CD4-positive, alpha-beta T cell (primary cell): Measurements from ENCODE around the gene BFAR. TPM values are rescaled to one million over a fixed set of nuclear protein-coding genes. Genes with fewer than 3 reads are reported as not detected.

Experiments used
- ATAC-seq: fragments of 200-7000 bp; cut with Tn5 transposase; one replicate; pipeline ENCODE4 v1.10.0; 2022; ENCODE audit warnings: mild to moderate bottlenecking; ENCODE audit not compliant: poor library complexity
- CTCF ChIA-PET: fragments of 350-600 bp; sonication (Branson Sonifier 250); formaldehyde crosslinking; loops from one replicate; lab custom pipeline; 2021; ENCODE audit warnings: antibody characterized with exemption, inconsistent platforms; lab: Charles Lee
- POLR2A ChIA-PET: fragments of 350-600 bp; sonication (Branson Sonifier 250); formaldehyde crosslinking; loops from one replicate; lab custom pipeline; 2021; ENCODE audit warnings: antibody characterized with exemption, inconsistent platforms; lab: Charles Lee
- DNase-seq, 14 experiments: peaks; one replicate each; pipeline ENCODE4 v3.0.0-alpha.2; 2013 to 2020; ENCODE audit warnings: mixed read lengths in 2 of 14
- H3K27ac ChIP-seq, 2 donors: one replicate each; pipeline versions ENCODE4 v1.5.1 to v1.7.0; 2013; ENCODE audit warnings: low read length in 2 of 2, low read depth in 1 of 2, mild to moderate bottlenecking in 1 of 2
- H3K27me3 ChIP-seq, 2 experiments: 1 replicate in 1 of 2; 2 replicates in 1 of 2; pipeline versions ENCODE4 v1.6.1 to v1.7.0; 2013; ENCODE audit warnings: low read length in 2 of 2, control low read depth in 1 of 2, mild to moderate bottlenecking in 1 of 2, moderate library complexity in 1 of 2; ENCODE audit not compliant: insufficient read depth in 2 of 2, control insufficient read depth in 1 of 2
- H3K36me3 ChIP-seq: one replicate; pipeline ENCODE4 v1.6.1; 2013; ENCODE audit warnings: low read length, control low read depth; ENCODE audit not compliant: insufficient read depth
- H3K4me1 ChIP-seq: one replicate; pipeline ENCODE4 v1.6.1; 2013; ENCODE audit warnings: low read length, control low read depth; ENCODE audit not compliant: insufficient read depth
- H3K4me3 ChIP-seq: one replicate; pipeline ENCODE4 v1.5.1; 2013; ENCODE audit warnings: mild to moderate bottlenecking, low read length, moderate library complexity
- H3K9me3 ChIP-seq, 2 experiments: 1 replicate in 1 of 2; 2 replicates in 1 of 2; pipeline versions ENCODE4 v1.6.1 to v1.7.0; 2013; ENCODE audit warnings: low read length in 2 of 2, mild to moderate bottlenecking in 2 of 2, control low read depth in 1 of 2, moderate library complexity in 1 of 2; ENCODE audit not compliant: control insufficient read depth in 1 of 2, insufficient read depth in 1 of 2
- H3K27ac Mint-ChIP-seq: one replicate; pipeline ENCODE4 v1.8.0; 2020; ENCODE audit warnings: mixed read lengths
- H3K27me3 Mint-ChIP-seq: one replicate; pipeline ENCODE4 v1.8.0; 2021; ENCODE audit warnings: mixed read lengths
- H3K36me3 Mint-ChIP-seq: one replicate; pipeline ENCODE4 v1.8.0; 2021; ENCODE audit warnings: low read depth, mixed read lengths
- H3K4me1 Mint-ChIP-seq: one replicate; pipeline ENCODE4 v1.8.0; 2021; ENCODE audit warnings: low read depth, mixed read lengths
- H3K4me3 Mint-ChIP-seq: one replicate; pipeline ENCODE4 v1.8.0; 2020; ENCODE audit warnings: mild to moderate bottlenecking, mixed read lengths
- H3K9me3 Mint-ChIP-seq: one replicate; pipeline ENCODE4 v1.8.0; 2020; ENCODE audit warnings: mixed read lengths
- intact Hi-C, 2 experiments: fragments of 100-400 bp; cut with DNase I in 1 of 2; cut with micrococcal nuclease in 1 of 2; formaldehyde crosslinking; loops; one replicate each; pipeline versions ENCODE4 v1.15.1 to v1.9.0; 2023 to 2025; cut with DNase I, micrococcal nuclease
- polyA plus RNA-seq, 2 donors: library from polyadenylated mRNA; unstranded; fragments of 120-200 nt; gene quantifications; one replicate each; pipeline ENCODE4 v1.2.1, GENCODE V29; 2013
- total RNA-seq, 174 experiments: library from RNA in 2 of 174; stranded (reverse) in 2 of 174; gene quantifications; one replicate each; pipeline ENCODE4 v1.2.3 and lab custom pipeline; 2021 to 2026
- TF ChIP-seq, protein P1 (sequence below): fragments of 200-600 bp; IDR thresholded peaks from one replicate; pipeline ENCODE4 v1.8.0; 2022; ENCODE audit warnings: antibody characterized with exemption, mild to moderate bottlenecking

The BFAR gene, protein sequence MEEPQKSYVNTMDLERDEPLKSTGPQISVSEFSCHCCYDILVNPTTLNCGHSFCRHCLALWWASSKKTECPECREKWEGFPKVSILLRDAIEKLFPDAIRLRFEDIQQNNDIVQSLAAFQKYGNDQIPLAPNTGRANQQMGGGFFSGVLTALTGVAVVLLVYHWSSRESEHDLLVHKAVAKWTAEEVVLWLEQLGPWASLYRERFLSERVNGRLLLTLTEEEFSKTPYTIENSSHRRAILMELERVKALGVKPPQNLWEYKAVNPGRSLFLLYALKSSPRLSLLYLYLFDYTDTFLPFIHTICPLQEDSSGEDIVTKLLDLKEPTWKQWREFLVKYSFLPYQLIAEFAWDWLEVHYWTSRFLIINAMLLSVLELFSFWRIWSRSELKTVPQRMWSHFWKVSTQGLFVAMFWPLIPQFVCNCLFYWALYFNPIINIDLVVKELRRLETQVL
- 10 to 100 TPM; 36.9 to 37.6 TPM for total RNA-seq
- polyA plus RNA-seq (2013, experiment 1 of 2) = 42.3 TPM
- polyA plus RNA-seq (2013, experiment 2 of 2) = 47.1 TPM
- total RNA-seq (lab: John Stamatoyannopoulos, UW) = 40.2 to 92.1 (median 73.2) reads per million in 172 experiments

DNA sequence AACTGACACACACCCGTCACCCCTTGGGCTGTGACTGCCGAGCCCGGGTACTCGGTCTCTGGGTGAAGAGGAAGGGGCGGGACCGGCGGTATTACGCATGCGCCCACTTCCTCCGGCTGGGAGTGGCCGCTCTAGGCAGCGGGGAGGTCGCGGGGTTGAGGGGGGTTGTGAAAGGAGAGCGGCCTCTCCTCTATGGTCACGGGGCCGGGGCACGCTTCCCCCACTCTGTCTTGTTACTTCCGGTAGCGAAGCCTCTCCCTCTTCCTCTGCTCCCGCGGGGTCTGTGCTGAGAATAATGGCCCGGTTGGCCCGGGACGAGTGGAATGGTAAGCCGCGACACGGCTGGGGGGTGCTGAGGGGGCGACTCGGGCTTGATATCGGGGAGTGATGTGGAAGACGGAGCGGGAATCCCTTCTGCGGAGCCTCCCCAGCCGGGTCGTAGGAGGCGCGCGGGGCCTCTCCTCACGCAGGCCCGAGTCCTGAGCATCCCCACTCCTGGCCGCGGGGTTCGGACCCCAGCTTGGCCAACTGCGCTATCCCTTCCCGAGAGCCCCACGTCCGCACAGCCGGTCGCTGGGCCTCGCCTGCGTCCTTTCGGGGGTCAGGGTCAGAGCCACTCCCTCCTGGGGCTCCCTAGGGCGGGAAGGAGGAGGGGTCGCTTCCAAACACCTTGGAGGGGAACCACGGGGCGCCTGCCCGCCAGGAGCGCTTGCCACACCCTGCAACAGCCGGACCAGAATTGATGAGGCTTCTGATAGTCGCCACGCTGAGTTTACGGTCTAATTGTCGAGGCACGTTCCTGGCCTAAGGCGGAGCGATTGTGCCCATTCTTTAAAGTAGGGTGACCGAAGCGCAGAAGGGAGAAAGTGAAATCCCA lies at the start of gene BFAR:
TSS of gene BFAR (plus strand) at position 259 of the 877 bp plus-strand sequence. CDS start 11,396 bp downstream, outside the sequence.
- Mint-ChIP-seq H3K4me3 (peak within 1 kb of the TSS; percentile 100), H3K27me3 (no peaks in the 10 kb centered on the region), H3K9me3 (peaks cover 3% of the 10 kb centered on the region), H3K4me1 (peaks cover 64% of the 10 kb centered on the region), H3K27ac (peak within 1 kb of the TSS; percentile 93), H3K36me3 (peaks cover 53% of the 10 kb centered on the region)
- Histone ChIP-seq H3K4me1 (peaks cover 65% of the 10 kb centered on the region), H3K9me3 (no peaks in the 10 kb centered on the region), H3K4me3 (peak within 1 kb of the TSS; percentile 98), H3K27me3 (no peaks in the 10 kb centered on the region), H3K27ac (peak within 1 kb of the TSS; percentile 82 to 92), H3K36me3 (no peaks in the 10 kb centered on the region)
- ATAC-seq (peak; percentile 70), DNase-seq (peak; percentile 98 to 100 (median 99))
- POLR2A ChIA-PET = interaction anchor here (0.6 to 2.7 kb wide), 7 partner anchors 9 to 713 kb away, joined by 3 to 7 read pairs (median 4); partner anchors contain the start of gene ERCC4
- intact Hi-C loops = loop anchor here in 1 of 2 experiments (5.0 to 10.0 kb wide), 4 partner anchors 348 to 1012 kb away; partner anchors contain the start of genes MARF1, MRTFB and NTAN1
- TF ChIP-seq, protein P1, sequence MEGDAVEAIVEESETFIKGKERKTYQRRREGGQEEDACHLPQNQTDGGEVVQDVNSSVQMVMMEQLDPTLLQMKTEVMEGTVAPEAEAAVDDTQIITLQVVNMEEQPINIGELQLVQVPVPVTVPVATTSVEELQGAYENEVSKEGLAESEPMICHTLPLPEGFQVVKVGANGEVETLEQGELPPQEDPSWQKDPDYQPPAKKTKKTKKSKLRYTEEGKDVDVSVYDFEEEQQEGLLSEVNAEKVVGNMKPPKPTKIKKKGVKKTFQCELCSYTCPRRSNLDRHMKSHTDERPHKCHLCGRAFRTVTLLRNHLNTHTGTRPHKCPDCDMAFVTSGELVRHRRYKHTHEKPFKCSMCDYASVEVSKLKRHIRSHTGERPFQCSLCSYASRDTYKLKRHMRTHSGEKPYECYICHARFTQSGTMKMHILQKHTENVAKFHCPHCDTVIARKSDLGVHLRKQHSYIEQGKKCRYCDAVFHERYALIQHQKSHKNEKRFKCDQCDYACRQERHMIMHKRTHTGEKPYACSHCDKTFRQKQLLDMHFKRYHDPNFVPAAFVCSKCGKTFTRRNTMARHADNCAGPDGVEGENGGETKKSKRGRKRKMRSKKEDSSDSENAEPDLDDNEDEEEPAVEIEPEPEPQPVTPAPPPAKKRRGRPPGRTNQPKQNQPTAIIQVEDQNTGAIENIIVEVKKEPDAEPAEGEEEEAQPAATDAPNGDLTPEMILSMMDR = no peak
- CTCF ChIA-PET = no interaction called here

DNA sequence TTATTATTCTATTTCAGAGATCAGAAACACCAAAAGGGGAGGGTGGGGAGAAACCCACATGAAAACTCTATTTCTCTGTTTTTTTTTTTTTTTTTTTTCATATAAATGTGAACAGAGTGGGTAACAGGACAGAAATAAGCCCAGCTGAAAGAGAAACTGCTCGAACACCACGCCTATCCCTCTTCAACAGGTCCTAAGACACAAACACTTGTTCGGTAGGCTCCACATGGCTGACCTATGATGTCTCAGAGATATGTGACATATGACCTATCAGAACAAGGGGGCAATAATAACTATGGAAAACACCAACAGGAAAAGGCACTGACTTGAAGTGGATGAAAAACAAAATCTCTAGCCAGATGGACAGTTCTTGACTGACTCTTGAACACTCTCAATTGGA lies 47.5 kb upstream of the BFAR start:
- H3K9me3 ChIP-seq = no peaks in the 10 kb centered on the region
- TF ChIP-seq, protein P1 = no peak
- DNase-seq (no peak), ATAC-seq (no peak)
- H3K4me1 ChIP-seq = no peaks in the 10 kb centered on the region
- no peaks in the 10 kb centered on the region for H3K27me3 Mint-ChIP-seq
- peaks cover 79% of the 10 kb centered on the region for H3K36me3 ChIP-seq
- no peaks in the 10 kb centered on the region for H3K9me3 Mint-ChIP-seq
- H3K4me3 Mint-ChIP-seq = no peak overlapping the region
- peaks cover 90% of the 10 kb centered on the region for H3K36me3 Mint-ChIP-seq
- ChIA-PET CTCF (interaction anchor here (0.7 kb wide), 1 partner anchor 130 kb away, joined by 3 read pairs; no protein-coding TSS in a partner anchor), POLR2A (no interaction called here)
- H3K27ac Mint-ChIP-seq = no peak overlapping the region
- no peaks in the 10 kb centered on the region for H3K27me3 ChIP-seq
- H3K4me1 Mint-ChIP-seq = no peaks in the 10 kb centered on the region
- no peak overlapping the region for H3K4me3 ChIP-seq
- intact Hi-C loops = no loop called here
- H3K27ac ChIP-seq = no peak overlapping the region

DNA sequence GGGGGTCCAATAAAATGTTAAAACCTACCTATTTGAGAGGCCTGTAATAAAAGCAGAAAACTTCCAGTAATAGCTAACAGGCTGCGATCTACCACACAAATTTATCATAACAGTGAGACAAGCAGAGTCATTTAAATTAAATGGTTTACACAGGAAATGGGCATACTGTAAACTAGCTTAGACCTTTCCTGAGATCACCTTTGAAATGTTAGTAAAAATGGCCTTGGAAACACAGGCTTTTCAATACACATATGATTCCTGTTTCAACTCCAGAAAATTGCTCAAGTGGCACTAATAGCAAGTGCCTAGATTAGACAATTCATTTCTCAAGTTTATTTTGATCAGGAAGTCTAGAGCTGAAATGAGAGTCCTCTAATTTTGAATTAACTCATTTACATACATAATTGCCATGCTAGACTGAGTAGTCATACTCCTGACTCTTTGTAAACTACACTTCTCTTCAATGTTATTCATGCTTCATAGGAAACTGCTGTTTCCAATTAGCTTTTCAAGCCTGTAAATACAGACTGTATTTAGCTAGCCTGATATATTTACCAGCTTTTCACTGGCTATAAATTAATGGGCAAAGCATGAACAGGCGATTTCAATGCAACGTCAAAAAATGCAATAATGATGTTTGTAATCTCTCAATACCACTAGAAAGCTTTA lies 46.0 kb upstream of the BFAR start:
- no peaks in the 10 kb centered on the region for H3K27me3 ChIP-seq
- Mint-ChIP-seq H3K4me3 (no peak overlapping the region), H3K4me1 (no peaks in the 10 kb centered on the region), H3K27me3 (no peaks in the 10 kb centered on the region), H3K27ac (no peak overlapping the region), H3K9me3 (no peaks in the 10 kb centered on the region), H3K36me3 (peaks cover 90% of the 10 kb centered on the region)
- ATAC-seq = no peak
- CTCF ChIA-PET = interaction anchor here (0.5 kb wide), 1 partner anchor 97 kb away, joined by 3 read pairs; no protein-coding TSS in a partner anchor
- no peak for DNase-seq
- no peak overlapping the region for H3K4me3 ChIP-seq
- TF ChIP-seq, protein P1 = no peak
- peaks cover 77% of the 10 kb centered on the region for H3K36me3 ChIP-seq
- no peaks in the 10 kb centered on the region for H3K9me3 ChIP-seq
- POLR2A ChIA-PET = no interaction called here
- H3K27ac ChIP-seq = no peak overlapping the region
- H3K4me1 ChIP-seq = no peaks in the 10 kb centered on the region
- intact Hi-C loops = no loop called here
